ENCODE results near the gene MACIR.

MACIR gene, protein sequence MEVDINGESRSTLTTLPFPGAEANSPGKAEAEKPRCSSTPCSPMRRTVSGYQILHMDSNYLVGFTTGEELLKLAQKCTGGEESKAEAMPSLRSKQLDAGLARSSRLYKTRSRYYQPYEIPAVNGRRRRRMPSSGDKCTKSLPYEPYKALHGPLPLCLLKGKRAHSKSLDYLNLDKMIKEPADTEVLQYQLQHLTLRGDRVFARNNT

DNA sequence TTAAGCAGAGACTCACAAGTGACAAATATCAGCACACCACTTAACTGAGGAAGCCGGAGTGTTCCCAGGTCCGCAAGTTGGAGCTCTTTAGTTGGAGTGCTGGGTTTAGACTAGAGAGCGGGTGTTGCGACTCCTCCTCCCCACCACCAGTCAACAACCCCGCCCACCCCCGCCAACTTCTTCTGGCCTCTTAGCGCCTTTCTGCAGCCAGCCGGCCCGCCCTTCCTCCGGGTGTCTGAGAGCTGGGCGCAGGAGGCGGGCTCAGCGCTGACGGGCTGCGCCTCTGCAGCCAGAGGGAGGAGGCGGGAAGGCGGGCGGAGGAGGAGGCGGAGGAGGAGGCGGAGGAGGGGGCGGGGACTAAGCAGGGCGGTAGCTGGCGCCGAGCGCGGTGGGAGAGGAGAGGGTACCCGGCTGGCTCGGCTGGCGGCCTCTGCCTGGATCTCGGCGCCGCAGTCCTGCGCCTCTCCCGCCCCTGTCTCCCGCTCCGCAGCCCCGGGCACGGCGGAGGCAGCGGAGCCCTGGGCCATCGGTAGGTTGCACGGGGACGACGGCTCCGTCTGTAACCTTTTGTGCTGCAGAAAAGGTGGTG lies at the start of gene MACIR:
TSS of gene MACIR (plus strand) at position 396 of the 589 bp plus-strand sequence. CDS start 17,157 bp downstream, outside the sequence.
- TF ChIP-seq, protein P1, sequence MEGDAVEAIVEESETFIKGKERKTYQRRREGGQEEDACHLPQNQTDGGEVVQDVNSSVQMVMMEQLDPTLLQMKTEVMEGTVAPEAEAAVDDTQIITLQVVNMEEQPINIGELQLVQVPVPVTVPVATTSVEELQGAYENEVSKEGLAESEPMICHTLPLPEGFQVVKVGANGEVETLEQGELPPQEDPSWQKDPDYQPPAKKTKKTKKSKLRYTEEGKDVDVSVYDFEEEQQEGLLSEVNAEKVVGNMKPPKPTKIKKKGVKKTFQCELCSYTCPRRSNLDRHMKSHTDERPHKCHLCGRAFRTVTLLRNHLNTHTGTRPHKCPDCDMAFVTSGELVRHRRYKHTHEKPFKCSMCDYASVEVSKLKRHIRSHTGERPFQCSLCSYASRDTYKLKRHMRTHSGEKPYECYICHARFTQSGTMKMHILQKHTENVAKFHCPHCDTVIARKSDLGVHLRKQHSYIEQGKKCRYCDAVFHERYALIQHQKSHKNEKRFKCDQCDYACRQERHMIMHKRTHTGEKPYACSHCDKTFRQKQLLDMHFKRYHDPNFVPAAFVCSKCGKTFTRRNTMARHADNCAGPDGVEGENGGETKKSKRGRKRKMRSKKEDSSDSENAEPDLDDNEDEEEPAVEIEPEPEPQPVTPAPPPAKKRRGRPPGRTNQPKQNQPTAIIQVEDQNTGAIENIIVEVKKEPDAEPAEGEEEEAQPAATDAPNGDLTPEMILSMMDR (IDR thresholded peaks at IDR 0.05): no peak; the same call in 1 of the 2 replicates

DNA sequence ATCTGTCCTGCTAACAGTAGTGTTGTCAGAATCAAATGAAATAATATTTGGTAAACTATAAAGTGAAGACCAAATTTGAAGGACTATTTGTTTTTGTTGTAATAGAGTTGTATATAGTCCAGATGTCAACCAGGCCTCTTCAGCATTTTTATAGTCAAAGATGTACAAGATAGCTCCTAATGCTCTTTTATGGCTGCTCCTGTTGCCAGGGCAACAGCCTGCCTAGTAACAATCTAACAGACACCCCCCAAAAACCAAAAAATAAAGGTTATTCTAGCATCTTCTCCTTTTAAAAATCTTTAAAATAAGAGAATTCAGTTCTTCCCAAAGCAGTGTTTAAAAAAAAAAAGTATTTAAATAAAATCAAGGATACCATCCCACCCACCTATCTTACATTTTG lies 49.5 kb upstream of the MACIR start:
- TF ChIP-seq, protein P1 (IDR thresholded peaks at IDR 0.05): no peak

DNA sequence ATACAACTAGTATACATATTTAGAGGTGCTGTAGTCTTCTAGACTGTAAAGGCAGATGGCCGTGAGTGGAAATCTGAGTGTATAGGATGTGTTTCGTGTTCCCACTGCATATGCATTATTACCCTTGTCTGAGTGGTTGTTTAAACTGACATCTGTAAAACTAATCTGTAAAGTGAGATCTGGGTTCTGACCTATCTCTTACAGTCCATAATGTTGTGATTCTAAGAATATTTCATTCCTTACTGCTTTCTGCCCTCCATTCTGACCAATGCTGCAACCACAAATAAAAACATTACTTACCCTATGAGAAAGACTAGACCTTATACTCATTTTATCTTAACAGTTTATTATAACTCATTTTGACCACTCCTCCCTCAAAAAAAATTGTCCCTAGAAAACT lies 47.6 kb upstream of the MACIR start:
- TF ChIP-seq, protein P1 (IDR thresholded peaks at IDR 0.05): no peak

DNA sequence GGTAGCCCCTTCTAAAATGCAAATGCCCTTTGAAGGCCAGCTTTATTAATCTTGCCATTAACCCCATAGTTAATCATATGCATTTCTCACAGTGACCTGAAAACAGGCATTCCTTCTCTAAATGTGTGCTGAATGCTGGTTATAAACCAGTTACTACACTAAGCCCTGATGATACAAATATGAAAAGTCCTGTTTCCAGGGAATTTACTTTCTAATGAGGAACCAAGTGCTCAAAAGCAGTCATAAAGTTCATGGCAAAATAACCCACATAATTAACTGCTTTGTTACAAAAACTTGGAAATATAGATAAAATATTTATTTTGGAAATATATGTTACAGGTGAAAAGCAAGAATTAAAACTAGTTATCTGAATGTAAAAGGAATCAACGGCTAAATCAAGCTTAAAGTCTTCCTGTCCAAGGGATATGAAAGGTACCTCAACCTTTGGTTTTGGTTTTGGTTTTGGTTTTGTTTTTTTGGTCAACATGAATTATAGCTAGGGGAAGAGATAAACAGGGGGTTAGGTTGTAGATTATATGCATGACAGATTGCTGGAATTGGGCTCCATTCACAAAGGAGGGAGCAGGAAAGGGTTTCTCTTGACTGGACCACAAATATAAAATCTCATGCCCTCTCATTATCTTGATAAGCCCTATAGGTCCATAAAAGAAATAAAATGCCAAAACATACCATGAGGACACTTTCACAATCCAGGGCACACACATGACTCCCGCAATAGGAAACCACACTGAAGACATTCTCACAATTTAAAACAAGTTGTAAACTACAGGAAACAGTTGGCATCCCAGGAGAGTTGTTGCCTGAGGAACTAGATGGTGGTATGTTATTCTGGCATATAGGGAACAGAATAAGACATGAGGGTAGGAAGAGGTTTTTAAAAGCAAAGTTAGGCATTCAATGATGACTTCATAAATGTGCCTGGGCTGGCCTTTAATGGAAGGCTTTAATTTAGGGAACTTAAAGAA lies 46.7 kb upstream of the MACIR start:
- TF ChIP-seq, protein P1 (IDR thresholded peaks at IDR 0.05): no peak

DNA sequence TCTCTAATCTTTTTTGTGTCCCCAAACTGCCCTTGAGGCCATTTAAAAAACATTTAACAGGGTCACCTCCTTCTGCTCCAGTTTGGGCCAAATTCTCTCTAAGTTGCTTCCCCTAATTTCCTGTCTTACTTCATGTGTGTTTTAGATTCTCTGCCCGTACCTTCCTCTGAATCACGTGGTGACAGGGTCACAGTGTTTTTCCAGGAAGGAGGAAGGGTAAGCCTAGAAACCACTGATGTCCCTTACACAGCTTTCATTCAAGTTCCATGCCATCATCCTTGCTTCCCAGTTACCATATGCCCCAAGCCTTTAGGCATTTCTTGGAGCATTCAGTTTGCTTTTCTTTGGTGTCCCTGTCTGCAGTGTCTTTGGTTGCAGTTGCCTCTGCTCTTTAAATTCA lies 42.4 kb upstream of the MACIR start:
- TF ChIP-seq, protein P1 (IDR thresholded peaks at IDR 0.05): no peak

DNA sequence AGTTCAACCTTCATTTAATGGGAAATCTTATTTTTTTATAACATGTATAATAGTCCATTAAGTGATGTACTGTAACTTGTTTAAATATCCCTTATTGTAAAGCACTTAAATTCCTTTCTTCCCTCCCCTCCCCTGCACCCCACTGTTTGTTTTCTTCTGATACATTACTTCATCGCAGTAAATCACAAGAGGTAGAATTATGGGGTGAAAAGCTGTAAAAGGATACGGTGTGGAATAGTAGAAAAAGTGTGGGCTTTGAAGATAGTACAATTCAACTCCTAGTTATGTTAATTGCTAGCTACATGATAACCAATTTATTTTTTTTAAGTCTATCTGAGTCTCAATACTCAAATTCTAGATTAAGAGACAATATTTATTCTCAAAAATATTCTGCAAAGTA lies 41.9 kb upstream of the MACIR start:
- TF ChIP-seq, protein P1 (IDR thresholded peaks at IDR 0.05): no peak

DNA sequence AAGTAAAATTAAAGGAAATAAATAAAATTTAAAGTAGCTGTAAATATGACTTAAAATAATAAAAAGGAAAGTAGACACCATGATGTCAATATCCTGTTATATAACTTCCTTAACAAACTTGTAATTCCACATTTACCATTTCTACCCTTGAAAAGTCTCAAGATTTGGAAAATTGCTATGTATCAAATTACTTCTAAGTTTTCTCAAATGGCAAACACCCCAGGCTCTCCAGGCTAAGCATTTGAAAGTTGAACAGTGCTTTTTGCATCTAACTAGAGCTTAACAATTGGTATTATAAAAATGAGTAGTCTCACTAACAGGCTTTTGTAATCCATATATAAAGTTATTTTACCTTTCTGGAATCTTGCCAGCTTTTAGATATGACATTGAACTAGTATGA lies 41.5 kb upstream of the MACIR start:
- TF ChIP-seq, protein P1 (IDR thresholded peaks at IDR 0.05): no peak
